Posterior cingulate gyrus (tissue), 11 donors: ENCODE data around the gene EDC3.
"Not testable (repeated sequence)": the region's sequence is repeated elsewhere in the genome, so short reads cannot be mapped to it uniquely, and the experiment has no call there.

ENCODE experiments used
- DNase-seq, 10 donors: peaks; one replicate each; pipeline versions ENCODE4 v3.0.0 to v3.0.0-alpha.2; 2020 to 2021; ENCODE audit warnings: mixed read lengths in 3 of 10
- intact Hi-C: fragments of 100-400 bp; cut with DNase I; formaldehyde crosslinking; loops from one replicate; pipeline ENCODE4 v1.15.1; 2023

The EDC3 gene

DNA sequence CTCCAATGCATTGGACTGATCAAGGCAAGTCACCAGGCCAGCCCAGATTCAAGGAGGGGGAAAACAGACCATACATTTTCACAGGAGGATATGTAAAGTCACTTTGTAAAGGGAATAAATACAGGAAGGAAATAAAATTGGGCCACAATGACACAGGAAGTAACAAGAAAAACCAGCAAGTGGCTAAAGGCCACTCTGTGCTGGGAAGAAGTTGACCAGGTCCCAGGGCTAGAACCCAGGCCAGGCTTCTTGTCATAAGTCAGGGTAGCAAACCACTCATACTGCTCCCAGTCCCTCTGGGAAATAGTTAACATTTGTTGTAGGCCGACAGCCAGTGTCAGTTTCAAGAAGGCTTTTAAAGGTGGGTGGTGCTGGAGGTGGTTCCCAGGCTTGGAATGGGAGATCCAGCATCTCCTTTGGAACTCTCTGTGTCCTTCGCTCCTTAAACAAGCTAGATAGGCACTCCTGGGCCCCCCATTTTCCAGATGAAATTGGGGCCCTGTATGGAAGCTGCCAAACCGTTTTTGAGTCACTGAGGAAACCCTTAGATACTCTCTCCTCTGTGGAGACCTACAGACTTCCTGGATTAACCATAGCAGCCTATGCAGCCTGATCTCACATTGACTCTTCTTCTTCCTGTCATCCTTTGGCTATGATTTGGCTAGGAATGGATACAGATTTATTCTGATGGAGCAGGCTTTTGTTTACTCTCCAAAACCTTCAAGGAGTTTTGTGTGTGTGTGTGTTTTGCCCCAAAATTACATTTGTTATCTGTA lies 14.7 kb upstream of the EDC3 start:
- intact Hi-C loops, result no loop called here
- no peak for DNase-seq

DNA sequence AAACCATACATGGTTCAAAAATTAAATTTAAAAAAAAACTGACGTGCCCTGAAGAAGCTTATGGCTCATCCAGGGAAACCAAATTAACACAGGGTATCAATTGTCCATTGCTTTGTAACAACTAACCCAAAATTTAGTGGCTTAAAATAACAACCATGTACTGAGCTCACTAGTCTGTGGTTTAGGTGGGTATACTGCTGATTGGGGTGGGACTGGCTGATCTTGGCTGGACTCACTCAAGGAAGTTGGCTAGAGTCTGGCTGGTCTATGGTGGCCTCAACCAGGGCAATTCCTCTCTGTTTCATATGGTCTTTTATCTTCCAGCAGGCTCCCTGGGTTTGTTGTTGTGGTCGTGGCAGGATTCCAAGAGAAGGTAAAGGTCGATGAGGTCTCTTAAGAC lies 14.1 kb upstream of the EDC3 start:
- intact Hi-C loops, result no loop called here
- no peak for DNase-seq

DNA sequence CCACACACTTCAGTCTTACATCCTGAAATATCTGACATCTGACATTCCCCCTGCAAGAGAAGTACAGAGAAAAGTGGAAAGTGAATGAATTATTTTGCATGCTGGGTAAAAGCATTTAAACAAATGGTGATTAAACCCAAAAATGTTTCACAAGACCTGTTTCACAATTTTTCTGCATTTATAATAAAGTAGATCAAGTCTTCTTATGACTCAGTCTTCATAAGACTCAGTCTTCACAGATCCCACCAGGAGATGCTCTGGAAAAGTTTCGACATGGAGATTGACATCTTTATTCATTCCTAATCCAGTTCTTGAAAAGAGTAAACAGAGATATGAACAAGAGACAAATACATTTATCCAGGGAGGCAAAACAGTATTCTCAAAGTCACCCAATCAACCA lies 13.2 kb upstream of the EDC3 start:
- intact Hi-C loops, result no loop called here

DNA sequence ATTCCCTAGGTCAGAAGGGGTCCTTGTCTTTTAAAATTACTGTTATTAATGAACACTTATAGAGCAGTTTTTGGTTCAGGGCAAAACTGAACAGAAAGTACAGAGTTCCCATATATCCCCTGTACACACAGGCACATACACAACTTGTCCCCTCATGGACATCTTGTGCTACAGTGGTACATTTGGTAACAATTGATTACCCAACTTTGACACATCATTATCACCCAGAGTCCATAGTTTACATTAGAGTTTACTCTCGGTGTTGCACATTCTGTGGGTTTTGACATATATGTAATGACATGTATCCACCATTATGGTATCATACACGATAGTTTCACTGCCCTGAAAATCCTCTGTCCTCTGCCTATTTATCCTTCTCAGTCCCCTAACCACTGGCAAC lies 984 bp upstream of the EDC3 start:
- no peak for DNase-seq
- intact Hi-C loops, result no loop called here

More for the DNA sequence above, 13.2 kb upstream of the EDC3 start:
- no peak for DNase-seq

DNA sequence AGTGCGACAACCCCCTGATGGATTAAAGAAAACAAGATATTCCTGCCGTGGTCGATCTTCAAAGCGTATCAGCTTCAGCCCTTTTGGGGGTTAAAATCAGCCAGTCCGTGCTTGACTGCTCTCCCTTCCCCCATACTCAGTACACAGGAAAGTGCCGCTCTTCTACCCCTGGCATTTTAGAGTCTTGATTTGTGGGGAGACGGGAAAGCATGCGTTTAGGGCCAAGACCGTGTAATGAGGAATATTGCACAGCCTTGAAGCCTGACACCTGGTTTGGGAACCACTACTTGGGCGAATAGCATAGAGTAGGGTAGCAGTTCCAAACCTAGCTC lies 540 bp upstream of the EDC3 start:
- DNase-seq, result no peak
- intact Hi-C loops, result no loop called here

DNA sequence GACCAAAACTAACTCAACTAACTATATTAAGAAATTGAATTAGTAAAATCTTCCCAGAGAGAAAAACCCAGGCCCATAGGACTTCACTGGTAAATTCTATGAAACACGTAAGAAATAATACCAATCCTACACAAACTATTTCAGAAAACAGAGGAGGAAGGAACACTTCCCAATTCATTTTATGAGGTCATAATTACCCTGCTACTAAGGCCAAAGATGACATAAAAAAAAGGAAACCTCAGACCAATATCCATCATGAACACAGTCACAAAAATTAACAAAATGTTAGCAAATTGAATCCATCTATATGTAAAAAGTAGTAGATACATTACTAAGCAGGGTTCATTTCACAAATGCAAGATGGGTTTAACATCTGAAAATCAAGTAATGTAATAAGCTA lies 3.5 kb downstream of the EDC3 start:
- DNase-seq, result no peak

DNA sequence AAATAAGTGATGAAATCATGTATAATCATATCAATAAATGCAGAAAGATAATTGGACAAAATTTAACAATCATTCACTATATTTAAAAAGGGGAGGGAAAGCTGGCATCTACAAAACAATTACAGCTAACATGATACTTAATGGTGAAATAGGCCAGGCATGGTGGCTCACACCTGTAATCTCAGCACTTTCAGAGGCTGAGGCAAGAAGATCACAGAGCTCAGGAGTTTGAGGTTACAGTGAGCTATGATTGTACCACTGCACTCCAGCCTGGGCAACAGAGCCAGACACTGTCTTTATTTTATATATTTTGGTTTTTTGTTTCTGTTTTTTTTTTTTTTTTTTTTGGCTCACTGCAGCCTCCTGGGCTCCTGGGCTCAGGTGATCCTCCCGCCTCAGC lies 12.1 kb downstream of the EDC3 start:
- intact Hi-C loops, result no loop called here
- no peak for DNase-seq

More for the DNA sequence above, 3.5 kb downstream of the EDC3 start:
- intact Hi-C loops, result no loop called here

DNA sequence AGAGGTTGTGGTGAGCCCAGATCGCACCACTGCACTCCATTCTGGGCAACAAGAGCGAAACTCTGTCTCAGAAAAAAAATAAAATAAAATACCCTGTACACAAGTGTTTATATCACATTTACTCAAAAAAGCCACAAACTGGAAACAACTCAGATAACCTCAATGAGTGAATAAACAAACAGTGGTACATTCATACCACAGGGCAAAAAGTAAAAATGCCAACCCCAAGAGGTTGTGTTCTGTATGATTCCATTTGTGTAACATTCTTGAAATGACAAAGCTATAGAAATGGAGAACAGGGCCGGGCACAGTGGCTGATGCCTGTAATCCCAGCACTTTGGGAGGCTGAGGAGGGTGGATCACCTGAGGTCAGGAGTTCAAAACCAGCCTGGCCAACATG lies 12.9 kb downstream of the EDC3 start:
- no peak for DNase-seq
- intact Hi-C loops, result no loop called here

DNA sequence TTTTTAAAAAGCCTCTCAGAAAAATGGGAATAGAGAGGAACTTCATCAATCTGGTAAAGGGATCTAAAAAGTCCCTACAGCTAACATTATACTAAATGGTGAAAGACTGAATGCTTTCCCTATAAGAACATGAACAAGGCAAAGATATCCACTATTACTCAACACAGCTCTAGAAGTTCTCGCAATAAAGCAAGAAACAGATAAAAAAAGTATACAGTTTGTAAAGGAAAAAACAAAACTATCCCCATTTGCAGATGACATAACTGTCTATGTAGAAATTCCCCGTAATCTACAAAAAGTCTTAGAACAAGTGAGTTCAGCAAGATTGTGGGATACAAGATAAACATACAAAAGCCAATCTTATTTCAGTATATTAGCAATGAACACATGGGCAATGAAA lies 15.4 kb downstream of the EDC3 start:
- DNase-seq, result no peak
- intact Hi-C loops, result no loop called here

DNA sequence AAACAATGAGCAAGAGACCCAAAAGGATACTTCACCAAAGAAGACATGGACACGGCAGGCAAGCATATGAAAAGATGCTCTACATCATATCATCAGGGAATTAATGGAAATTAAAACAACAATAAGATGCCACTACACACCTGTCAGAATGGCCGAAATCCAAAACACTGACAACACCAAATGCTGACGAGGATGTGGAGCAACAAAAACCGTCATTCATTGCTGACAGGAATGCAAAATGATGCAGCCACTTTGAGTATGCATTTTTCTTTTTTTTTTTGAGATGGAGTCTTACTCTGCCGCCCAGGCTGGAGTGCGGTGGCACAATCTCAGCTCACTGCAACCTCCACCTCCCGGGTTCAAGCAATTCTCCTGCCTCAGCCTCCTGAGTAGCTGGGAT lies 19.0 kb downstream of the EDC3 start:
- intact Hi-C loops, result no loop called here
- no peak for DNase-seq

DNA sequence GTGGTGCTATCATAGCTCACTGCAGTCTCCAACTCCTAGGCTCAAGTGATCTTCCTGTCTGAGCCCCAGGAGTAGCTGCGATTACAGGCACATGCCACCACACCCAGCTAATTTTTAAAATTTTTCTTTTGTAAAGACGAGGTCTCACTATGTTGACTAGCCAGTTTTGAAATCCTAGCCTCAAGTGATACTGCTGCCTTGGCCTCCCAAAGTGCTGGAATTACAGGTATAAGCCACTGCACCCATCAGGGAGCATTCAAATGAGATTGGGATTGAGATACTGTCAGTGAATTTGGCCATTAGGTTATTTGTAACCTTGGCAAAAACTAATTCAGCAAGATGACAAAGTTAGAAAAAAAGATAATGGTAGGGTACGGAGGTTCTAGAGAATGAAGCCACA lies 21.7 kb downstream of the EDC3 start:
- intact Hi-C loops, result no loop called here

DNA sequence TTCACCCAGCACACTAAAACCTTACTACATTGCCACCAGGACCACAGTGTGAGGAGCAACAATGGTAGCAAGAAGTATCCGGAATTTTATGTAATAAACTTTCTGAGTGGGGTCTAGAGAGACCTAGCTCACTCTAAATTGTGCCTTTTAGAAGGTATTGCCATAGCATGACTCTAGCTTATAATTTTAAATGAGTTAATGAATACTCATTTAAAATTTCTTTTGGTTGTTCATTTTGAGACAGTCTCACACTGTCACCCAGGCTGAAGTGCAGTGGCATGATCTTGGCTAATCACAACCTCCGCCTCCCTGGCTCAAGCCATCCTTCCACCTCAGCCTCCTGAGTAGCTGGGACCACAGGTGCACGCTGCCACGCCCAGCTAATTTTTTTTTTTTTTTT lies 26.2 kb downstream of the EDC3 start:
- DNase-seq, result no peak

More for the DNA sequence above, 21.7 kb downstream of the EDC3 start:
- no peak for DNase-seq

DNA sequence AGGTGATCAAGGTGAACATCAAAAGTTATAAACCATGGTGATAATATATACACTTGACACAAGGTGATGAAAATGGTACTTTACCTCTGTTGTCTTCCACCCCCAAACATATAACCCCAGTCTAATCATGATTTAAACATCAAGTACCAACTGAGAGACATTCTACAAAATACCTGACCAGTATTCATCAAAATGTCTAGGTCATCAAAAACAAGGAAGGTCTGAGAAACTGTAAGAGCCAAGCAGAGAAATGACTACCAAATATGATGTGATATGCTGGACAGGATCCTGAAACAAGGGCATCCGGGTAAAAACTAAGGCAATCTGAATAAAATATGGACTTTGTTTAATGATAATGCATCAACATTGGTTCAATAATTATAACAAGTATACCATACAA lies 27.8 kb downstream of the EDC3 start:
- intact Hi-C loops, result no loop called here

More for the DNA sequence above, 26.2 kb downstream of the EDC3 start:
- intact Hi-C loops, result no loop called here

DNA sequence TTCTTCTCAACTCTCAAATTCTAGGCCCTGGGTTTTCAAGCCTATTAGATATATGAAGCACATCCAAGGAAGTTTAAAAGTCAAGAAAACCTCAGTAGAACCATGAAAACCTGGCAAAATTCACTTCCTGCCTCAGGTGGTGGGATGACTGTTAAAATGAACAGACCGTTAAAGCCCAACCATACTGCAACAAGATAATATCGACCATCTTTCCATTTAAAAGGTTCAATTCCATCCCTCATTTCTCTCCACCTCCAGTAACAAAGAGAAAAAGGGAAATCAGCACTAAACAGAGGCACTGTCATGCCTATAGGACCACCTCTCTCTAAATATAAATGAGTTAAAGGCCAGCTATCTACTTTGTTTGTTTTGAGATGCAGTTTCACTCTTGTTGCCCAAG lies 31.2 kb downstream of the EDC3 start:
- DNase-seq, result no peak
- intact Hi-C loops, result no loop called here

More for the DNA sequence above, 27.8 kb downstream of the EDC3 start:
- DNase-seq, result no peak

DNA sequence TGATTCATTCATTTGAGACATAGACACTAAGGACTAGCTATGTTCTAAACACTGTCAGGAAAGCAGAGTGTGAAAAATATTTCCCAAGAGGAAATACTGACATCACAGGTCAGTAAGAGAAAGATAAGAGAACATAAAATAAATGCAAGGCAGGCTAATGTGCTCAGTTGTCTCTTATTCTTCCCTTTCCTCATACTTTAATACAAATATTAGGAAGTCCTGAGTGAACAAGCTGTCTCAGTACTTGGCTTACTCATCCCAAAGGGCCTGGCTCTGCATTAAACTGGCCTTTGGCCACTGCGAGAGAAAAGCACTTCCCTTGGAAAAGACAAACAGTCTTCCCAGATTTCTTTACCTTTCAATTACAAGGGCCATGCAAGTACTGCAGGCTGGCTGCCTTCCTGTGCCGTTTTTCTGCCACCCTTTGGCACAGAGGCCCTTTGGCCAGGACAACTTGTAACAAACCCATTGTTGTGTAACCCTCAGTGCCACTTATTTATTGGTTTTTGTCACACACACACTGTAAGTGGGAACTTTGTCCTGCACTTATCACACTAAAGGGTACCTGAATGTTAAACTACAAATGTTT lies 31.7 kb downstream of the EDC3 start:
- intact Hi-C loops, result no loop called here
- DNase-seq, result peak in 5 of 10 donors; percentile 10 to 84 (median 27)

DNA sequence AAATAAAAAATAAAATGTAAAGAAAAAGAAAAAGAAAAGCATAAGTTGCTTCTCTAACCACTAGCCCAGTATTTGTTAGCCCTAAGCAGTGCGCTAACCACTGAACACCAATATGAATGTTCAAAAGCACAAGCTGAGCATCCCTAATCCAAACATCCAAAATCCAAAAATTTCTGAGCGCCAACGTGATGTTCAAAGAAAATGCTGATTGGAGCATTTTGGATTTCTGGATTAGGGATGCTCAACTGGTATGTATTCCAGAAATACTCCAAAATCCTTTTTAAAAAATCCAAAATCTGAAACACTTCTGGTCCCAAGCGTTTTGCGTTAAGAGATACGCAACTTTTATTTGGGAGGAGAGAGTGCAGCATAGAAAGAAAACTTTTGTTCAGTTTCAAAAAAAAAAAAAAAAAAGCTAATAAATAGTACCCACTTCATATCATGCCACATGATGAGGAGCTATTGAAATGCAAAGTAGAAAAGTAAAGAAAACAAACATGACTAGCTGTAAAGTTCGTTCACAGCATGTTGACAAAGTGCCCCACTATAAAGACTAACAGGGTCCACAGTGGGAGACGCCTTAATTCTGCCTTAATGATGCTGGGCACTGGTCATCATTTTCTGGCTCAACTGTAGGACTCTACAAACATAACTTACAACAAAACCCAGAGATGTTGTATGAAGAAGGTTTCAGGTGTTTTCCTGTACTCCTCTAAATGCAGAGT lies 32.4 kb downstream of the EDC3 start:
- intact Hi-C loops, result no loop called here
- DNase-seq, result no peak

DNA sequence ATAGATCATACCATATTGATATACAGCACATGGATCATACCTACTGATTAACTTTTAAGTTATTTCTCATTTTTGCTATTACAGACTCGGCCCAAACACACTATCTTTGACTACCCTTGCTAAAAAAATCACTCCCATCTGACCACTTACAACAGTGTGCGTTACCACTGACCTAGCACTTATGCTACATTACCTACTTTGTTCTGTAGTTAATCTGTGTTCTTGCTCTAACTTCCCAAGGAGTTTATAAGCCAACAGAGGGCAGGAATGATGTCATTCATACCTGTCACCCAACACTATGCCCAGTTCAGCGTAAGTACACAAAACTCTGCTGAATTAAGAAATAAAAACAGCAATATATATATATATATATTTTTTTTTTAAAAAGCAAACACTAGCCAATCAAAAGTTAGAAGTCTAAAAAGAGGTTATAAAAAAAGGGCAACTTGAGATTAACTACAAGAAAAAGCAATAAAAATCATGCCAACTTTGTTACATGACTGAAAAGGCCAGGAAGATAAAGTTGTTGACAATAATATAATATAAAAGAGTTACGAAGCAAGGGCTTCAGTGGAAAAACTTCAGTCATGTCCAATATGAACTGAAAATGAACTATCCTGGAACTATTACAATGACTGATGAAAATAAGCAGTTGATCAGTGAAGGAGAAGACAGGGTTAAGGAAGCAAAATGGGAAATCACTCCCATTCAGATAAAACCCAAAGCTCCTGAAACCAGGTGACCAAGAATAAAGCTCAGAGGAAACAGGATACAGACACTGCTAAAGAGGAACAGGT lies 33.6 kb downstream of the EDC3 start:
- no peak for DNase-seq

DNA sequence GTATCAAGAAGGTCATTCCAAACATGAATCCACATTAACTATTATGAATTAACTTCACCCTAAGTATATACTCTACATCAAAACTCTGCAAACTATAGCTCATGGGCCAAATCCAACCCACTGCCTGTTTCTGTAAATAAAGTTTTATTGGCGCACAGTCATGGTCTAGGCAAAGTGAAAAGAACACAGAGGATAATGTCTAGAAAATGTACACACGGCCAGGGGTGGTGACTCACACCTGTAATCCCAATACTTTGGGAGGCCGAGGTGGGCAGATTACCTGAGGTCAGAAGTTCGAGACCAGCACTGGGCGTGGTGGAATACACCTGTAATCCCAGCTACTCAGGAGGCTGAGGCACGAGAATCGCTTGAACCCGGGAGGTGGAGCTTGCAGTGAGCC lies 34.5 kb downstream of the EDC3 start:
- intact Hi-C loops, DNase-seq: not testable (repeated sequence)

More for the DNA sequence above, 33.6 kb downstream of the EDC3 start:
- intact Hi-C loops, result no loop called here

DNA sequence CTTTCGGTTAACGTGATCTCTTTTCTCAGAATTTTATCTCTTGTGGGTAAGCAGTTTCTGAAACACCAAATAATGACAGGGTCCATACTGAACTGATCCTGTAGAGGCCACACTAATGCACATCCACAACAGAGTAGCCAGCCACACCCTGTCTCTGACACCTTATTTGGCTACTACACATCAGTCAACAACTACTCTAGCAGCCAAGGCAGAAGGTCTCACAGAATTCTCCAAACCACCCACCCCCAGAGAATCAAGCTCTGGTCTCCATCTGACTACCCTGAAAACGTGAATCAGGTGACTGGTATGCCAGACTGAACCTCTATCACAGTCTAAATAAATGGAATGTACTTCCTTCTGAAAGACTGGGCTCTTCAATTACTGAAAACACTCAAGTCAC lies 38.0 kb downstream of the EDC3 start:
- no peak for DNase-seq
- intact Hi-C loops, result no loop called here

DNA sequence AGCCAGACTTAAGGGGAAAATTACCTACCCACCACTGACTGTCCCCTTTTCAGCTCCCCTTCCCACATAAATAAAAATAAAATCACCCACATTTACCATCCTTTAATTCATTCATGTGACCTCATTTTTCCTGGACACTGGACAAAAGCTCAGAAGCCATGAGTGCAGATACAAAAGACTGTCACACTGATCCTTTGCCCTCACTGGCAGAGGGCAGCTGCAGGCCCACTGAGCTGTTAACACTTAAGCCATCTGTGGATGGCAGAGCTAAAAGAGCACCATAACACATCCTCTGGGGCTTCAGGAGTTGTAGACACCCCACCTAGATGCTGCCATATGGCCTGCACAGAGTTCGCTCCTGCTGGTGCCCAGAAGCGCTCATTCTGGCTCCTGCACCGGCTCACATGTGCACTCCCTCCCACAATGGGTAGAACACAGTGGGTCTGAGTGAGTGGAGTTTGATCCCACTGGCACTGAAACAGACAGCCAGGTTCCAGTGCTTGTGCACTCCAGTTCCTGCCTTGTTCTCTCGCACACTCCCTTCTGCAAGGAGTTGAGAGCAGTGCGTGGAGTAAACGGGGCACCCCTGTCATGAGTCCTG lies 38.8 kb downstream of the EDC3 start:
- DNase-seq, result peak in 1 of 10 donors; percentile 85

DNA sequence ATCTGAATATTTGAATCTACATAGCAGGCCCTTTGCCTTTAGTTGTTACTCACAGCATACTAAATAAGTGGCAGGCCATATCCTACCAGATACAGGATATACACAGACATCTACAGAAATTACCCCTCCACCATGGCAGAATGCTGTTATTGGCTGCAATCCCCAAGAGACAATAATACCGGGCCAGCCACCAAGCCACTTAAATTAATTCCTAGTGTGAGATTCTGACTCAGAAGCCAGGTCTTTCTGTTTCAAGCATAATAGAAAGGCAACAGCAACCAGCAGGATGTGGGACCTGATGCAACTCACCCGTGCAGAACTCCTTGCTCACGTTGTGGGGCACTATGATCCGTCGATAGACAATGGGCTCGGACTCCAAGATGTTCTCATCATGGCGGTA lies 40.4 kb downstream of the EDC3 start:
- intact Hi-C loops, result no loop called here
- no peak for DNase-seq

More for the DNA sequence above, 38.8 kb downstream of the EDC3 start:
- intact Hi-C loops, result no loop called here
